K562 (cell line): ENCODE data around the gene CEP170. TPM values are rescaled to one million over a fixed set of nuclear protein-coding genes. Genes with fewer than 3 reads are reported as not detected.
"Not testable (repeated sequence)": the region's sequence is repeated elsewhere in the genome, so short reads cannot be mapped to it uniquely, and the experiment has no call there.

ENCODE experiments used
- BRD4 ChIP-seq: fragments of 200-600 bp; sonication (generic); IDR thresholded peaks from 2 replicates; pipeline ENCODE4 v1.6.1; 2017; ENCODE audit warnings: inconsistent platforms
- ESRRA ChIP-seq: fragments of 450-650 bp; IDR thresholded peaks from 2 replicates; pipeline ENCODE4 v1.6.1; 2014; ENCODE audit warnings: low read depth, mild to moderate bottlenecking, moderate library complexity, borderline replicate concordance
- FOXK2 ChIP-seq, 2 experiments: fragments of 450-650 bp; IDR thresholded peaks in 1 of 2; conservative IDR thresholded peaks in 1 of 2; 2 replicates each; pipeline ENCODE4 v1.6.1; 2016; ENCODE audit warnings: low read depth in 2 of 2, mild to moderate bottlenecking in 1 of 2
- GABPB1 ChIP-seq: sonication (generic); formaldehyde crosslinking; IDR thresholded peaks from 2 replicates; pipeline ENCODE4 v1.8.0; 2022; ENCODE audit warnings: mild to moderate bottlenecking, missing genetic modification reagents
- HDAC2 ChIP-seq: fragments of 450-650 bp; IDR thresholded peaks from 2 replicates; pipeline ENCODE4 v1.6.1; 2016; ENCODE audit warnings: mild to moderate bottlenecking
- NONO ChIP-seq, 2 experiments: fragments of 200-400 bp in 1 of 2; fragments of 450-650 bp in 1 of 2; formaldehyde crosslinking in 1 of 2; IDR thresholded peaks; 2 replicates each; pipeline ENCODE4 v1.6.1; 2017; ENCODE audit warnings: low read depth in 2 of 2, mild to moderate bottlenecking in 2 of 2, moderate library complexity in 2 of 2, low read length in 1 of 2
- NR2C1 ChIP-seq, 2 experiments: fragments of 450-650 bp; IDR thresholded peaks; 2 replicates each; pipeline ENCODE4 v1.6.1; 2017; ENCODE audit warnings: mild to moderate bottlenecking in 2 of 2, antibody characterized with exemption in 1 of 2, inconsistent platforms in 1 of 2, missing compliant biosample characterization in 1 of 2, missing genetic modification characterization in 1 of 2
- PHF8 ChIP-seq: fragments of 200-600 bp; sonication (generic); IDR thresholded peaks from 2 replicates; pipeline ENCODE4 v1.6.1; 2012; ENCODE audit warnings: mixed run types, mild to moderate bottlenecking, inconsistent platforms, low read length, moderate library complexity, borderline replicate concordance
- POLR2H ChIP-seq: IDR thresholded peaks from 2 replicates; pipeline ENCODE4 v1.6.1; 2016; ENCODE audit warnings: missing genetic modification characterization, low read depth, mild to moderate bottlenecking, control low read depth, missing compliant biosample characterization, moderate library complexity
- ZNF384 ChIP-seq: IDR thresholded peaks from 2 replicates; pipeline ENCODE4 v1.6.1; 2012; ENCODE audit warnings: low read depth, low read length, improper control_type of control experiment
- polyA plus RNA-seq, 8 experiments: library from polyadenylated mRNA; depleted of rRNA in 4 of 8; stranded (reverse) in 5 of 8; unstranded in 3 of 8; fragments of >200 nt; fragmentation: Nextera tagmentation in 2 of 8; fragmentation: Illumina TruSeq in 1 of 8; extraction: Ambion mirVana in 2 of 8; extraction: Trizol in 1 of 8; gene quantifications; 2 replicates each; pipeline versions ENCODE4 v1.2.1 to v1.2.3, GENCODE V29; 2011 to 2014; ENCODE audit warnings: inconsistent platforms in 1 of 8, missing spikeins in 1 of 8
- total RNA-seq, 7 experiments: library from RNA; depleted of rRNA in 6 of 7; stranded (reverse); fragments of >200 nt in 6 of 7; fragmentation: Illumina TruSeq in 2 of 7; extraction: Trizol in 2 of 7; gene quantifications; 2 replicates each; pipeline versions ENCODE4 v1.2.1 to v1.2.3, GENCODE V29; 2011 to 2021; ENCODE audit warnings: low replicate concordance in 1 of 7
- TF ChIP-seq, protein P1 (sequence below), 2 experiments: fragments of 450-650 bp in 1 of 2; sonication (generic) in 1 of 2; formaldehyde crosslinking in 1 of 2; IDR thresholded peaks; 2 replicates each; pipeline versions ENCODE4 v1.7.1 to v1.9.0; 2016 to 2022; ENCODE audit warnings: inconsistent platforms in 1 of 2, mild to moderate bottlenecking in 1 of 2, missing genetic modification reagents in 1 of 2
- TF ChIP-seq, protein P2 (sequence below): fragments of 450-650 bp; IDR thresholded peaks from 2 replicates; pipeline ENCODE4 v1.7.1; 2018; ENCODE audit warnings: mild to moderate bottlenecking, low read depth; ENCODE audit not compliant: partially characterized antibody

The CEP170 gene
- total and polyA plus RNA-seq, 9 of the 15 experiments (the other 6 are each of a cell fraction or from before 2014, with no cell fraction given), result 22.6 to 110 (median 68.5) TPM

DNA sequence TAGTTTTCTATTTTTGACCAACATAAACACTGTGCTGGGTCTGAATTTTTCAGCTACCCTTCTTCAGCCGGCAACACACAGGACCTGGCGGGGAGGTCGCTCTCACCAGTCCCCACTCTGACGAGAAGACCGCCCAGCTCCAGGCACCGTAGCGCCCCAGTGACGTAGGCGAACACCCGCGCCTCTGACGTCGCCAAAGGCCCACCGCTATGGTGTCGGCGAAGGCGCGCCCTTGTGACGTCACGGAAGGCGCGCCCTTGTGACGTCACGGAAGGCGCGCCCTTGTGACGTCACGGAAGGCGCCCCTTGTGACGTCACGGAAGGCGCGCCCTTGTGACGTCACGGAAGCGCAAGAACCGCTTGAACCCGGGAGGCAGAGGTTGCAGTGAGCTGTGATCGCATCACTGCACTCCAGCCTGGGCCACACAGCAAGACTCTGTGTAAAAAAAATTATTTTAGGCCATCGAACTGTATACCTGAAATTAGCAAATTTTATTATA lies 153.5 kb downstream of the CEP170 start (continued):
- TF ChIP-seq, protein P1, sequence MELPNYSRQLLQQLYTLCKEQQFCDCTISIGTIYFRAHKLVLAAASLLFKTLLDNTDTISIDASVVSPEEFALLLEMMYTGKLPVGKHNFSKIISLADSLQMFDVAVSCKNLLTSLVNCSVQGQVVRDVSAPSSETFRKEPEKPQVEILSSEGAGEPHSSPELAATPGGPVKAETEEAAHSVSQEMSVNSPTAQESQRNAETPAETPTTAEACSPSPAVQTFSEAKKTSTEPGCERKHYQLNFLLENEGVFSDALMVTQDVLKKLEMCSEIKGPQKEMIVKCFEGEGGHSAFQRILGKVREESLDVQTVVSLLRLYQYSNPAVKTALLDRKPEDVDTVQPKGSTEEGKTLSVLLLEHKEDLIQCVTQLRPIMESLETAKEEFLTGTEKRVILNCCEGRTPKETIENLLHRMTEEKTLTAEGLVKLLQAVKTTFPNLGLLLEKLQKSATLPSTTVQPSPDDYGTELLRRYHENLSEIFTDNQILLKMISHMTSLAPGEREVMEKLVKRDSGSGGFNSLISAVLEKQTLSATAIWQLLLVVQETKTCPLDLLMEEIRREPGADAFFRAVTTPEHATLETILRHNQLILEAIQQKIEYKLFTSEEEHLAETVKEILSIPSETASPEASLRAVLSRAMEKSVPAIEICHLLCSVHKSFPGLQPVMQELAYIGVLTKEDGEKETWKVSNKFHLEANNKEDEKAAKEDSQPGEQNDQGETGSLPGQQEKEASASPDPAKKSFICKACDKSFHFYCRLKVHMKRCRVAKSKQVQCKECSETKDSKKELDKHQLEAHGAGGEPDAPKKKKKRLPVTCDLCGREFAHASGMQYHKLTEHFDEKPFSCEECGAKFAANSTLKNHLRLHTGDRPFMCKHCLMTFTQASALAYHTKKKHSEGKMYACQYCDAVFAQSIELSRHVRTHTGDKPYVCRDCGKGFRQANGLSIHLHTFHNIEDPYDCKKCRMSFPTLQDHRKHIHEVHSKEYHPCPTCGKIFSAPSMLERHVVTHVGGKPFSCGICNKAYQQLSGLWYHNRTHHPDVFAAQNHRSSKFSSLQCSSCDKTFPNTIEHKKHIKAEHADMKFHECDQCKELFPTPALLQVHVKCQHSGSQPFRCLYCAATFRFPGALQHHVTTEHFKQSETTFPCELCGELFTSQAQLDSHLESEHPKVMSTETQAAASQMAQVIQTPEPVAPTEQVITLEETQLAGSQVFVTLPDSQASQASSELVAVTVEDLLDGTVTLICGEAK (IDR thresholded peaks at IDR 0.05), result peak; percentile 71
- TF ChIP-seq, protein P1 (CRISPR knock-in tag; IDR thresholded peaks at IDR 0.05), result not testable (repeated sequence)
- TF ChIP-seq GABPB1, result peak; percentile 85
- TF ChIP-seq ZNF384, result 0 out of 2 replicates have a peak, but pooled peaks have one; percentile 39
- TF ChIP-seq POLR2H, result peak; percentile 66
- TF ChIP-seq, protein P2, sequence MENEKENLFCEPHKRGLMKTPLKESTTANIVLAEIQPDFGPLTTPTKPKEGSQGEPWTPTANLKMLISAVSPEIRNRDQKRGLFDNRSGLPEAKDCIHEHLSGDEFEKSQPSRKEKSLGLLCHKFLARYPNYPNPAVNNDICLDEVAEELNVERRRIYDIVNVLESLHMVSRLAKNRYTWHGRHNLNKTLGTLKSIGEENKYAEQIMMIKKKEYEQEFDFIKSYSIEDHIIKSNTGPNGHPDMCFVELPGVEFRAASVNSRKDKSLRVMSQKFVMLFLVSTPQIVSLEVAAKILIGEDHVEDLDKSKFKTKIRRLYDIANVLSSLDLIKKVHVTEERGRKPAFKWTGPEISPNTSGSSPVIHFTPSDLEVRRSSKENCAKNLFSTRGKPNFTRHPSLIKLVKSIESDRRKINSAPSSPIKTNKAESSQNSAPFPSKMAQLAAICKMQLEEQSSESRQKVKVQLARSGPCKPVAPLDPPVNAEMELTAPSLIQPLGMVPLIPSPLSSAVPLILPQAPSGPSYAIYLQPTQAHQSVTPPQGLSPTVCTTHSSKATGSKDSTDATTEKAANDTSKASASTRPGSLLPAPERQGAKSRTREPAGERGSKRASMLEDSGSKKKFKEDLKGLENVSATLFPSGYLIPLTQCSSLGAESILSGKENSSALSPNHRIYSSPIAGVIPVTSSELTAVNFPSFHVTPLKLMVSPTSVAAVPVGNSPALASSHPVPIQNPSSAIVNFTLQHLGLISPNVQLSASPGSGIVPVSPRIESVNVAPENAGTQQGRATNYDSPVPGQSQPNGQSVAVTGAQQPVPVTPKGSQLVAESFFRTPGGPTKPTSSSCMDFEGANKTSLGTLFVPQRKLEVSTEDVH, result peak; percentile 97
- TF ChIP-seq PHF8, result peak; percentile 66
- 0 out of 4 replicates have a peak, but pooled peaks of 1 of the 2 experiments have one; percentile 57 for TF ChIP-seq NONO (IDR thresholded peaks at IDR 0.05; ENCODE audit: low read depth in 2 of 2, low read length in 1 of 2)
- TF ChIP-seq BRD4, result peak; percentile 62; the same call in 1 of the 2 replicates
- TF ChIP-seq ESRRA, result peak; percentile 85; the same call in 1 of the 2 replicates
- peak; percentile 18; the same call in 1 of the 2 replicates for TF ChIP-seq HDAC2
- peak; percentile 72 to 78; a peak in 3 of 4 replicates for TF ChIP-seq FOXK2 (conservative IDR thresholded peaks at IDR 0.05 in 1 of 2, IDR thresholded peaks at IDR 0.05 in 1 of 2; ENCODE audit: low read depth in 2 of 2)
- peak; percentile 74 for TF ChIP-seq NR2C1 (IDR thresholded peaks at IDR 0.05)
- peak; percentile 86 for TF ChIP-seq NR2C1 (tag; IDR thresholded peaks at IDR 0.05)
